ENCODE measurements around the gene KCNIP4.

GRCh38 chr4:21973850-21974249 lies 25.3 kb upstream of the KCNIP4 start:
- TF ChIP-seq CTCF (IDR thresholded peaks at IDR 0.05; ENCODE audit: insufficient read depth, low read depth, low read length) (no peak), EZH2 (IDR thresholded peaks at IDR 0.05; ENCODE audit: insufficient read depth, low read length) (no peak)
